HG03097 (cell line): ENCODE results near the gene STK10.
A peak's percentile ranks its signal among the peaks of the same experiment; 100 is the strongest.
"Not testable (repeated sequence)": the region's sequence is repeated elsewhere in the genome, so short reads cannot be mapped to it uniquely, and the experiment has no call there.

Experiments
- ATAC-seq: cut with Tn5 transposase; IDR thresholded peaks from one replicate; pipeline ENCODE4 v1.9.1; 2021; ENCODE audit not compliant: unreplicated experiment, low FRiP score

STK10 gene

GRCh38 chr5:172167895-172168294 is 20.1 kb downstream of the STK10 start:
- ATAC-seq = no peak

- no peak for ATAC-seq
Measured at GRCh38 chr5:172166030-172166826, 21.8 kb downstream of the STK10 start.

- ATAC-seq = no peak
Measured at GRCh38 chr5:172165465-172165864, 22.6 kb downstream of the STK10 start.

GRCh38 chr5:172164769-172165212 is 23.2 kb downstream of the STK10 start:
- no peak for ATAC-seq

GRCh38 chr5:172163346-172163745 is 24.7 kb downstream of the STK10 start:
- no peak for ATAC-seq

GRCh38 chr5:172162987-172163343 is 25.1 kb downstream of the STK10 start:
- no peak for ATAC-seq

- no peak for ATAC-seq
Measured at GRCh38 chr5:172162323-172162986, 25.6 kb downstream of the STK10 start.

- ATAC-seq = no peak
Measured at GRCh38 chr5:172160506-172160905, 27.5 kb downstream of the STK10 start.

GRCh38 chr5:172159016-172159415 is 29.0 kb downstream of the STK10 start:
- ATAC-seq = no peak

GRCh38 chr5:172156541-172156994 is 31.5 kb downstream of the STK10 start:
- ATAC-seq = no peak

- ATAC-seq = not testable (repeated sequence)
Measured at GRCh38 chr5:172155101-172155500, 32.9 kb downstream of the STK10 start.

GRCh38 chr5:172153695-172154094 is 34.3 kb downstream of the STK10 start:
- ATAC-seq = no peak

- no peak for ATAC-seq
Measured at GRCh38 chr5:172151661-172152210, 36.3 kb downstream of the STK10 start.

- ATAC-seq = peak; percentile 46
Measured at GRCh38 chr5:172150514-172151425, 37.3 kb downstream of the STK10 start.

GRCh38 chr5:172149481-172149880 is 38.5 kb downstream of the STK10 start:
- ATAC-seq = not testable (repeated sequence)

GRCh38 chr5:172149073-172149472 is 39.0 kb downstream of the STK10 start:
- ATAC-seq = no peak

GRCh38 chr5:172148381-172148780 is 39.6 kb downstream of the STK10 start:
- no peak for ATAC-seq

GRCh38 chr5:172147857-172148256 is 40.2 kb downstream of the STK10 start:
- ATAC-seq = no peak

- ATAC-seq = no peak
Measured at GRCh38 chr5:172146748-172147092, 41.3 kb downstream of the STK10 start.

GRCh38 chr5:172145870-172146747 is 41.9 kb downstream of the STK10 start:
- no peak for ATAC-seq
